ENCODE data around the gene PLCD4. TPM values are rescaled to one million over a fixed set of nuclear protein-coding genes. Genes with fewer than 3 reads are reported as not detected.

PLCD4 gene
- total RNA-seq, 2 donors from 2014 or later, result 0.85 to 0.91 TPM

DNA sequence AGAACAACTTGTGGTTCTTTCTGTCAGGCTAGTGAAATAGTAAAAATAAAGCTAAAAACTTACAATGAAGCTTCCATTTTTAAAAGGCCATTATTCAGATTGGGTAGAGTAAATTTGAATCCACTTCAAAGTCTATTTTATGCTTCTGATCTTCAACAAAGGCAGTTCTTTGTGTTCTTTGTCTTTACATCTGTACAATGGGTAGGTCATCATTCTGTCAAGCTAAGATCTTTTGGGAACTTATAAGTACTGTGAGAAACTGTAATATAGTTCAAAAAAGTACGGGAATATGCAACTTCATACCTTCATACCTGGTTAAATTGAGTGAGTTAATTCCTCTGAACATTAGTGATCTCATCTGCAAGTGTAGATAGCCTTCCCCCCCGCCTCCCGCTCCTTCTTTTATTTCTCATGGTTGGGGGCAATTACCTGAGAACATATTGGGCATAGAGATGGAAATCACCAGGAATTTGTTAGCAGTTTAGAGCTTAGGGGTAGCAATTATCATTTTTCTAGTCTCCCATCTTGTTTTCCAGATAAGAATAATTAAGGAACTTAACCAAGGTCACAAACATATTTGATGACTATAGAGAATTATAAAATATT, 29.3 kb upstream of the PLCD4 start:
- ATAC-seq (no peak), DNase-seq (no peak)
- Mint-ChIP-seq H3K4me1 (peaks cover 18% of the 10 kb centered on the region), H3K27me3 (no peaks in the 10 kb centered on the region), H3K27ac (peak overlapping the region; percentile 24), H3K4me3 (no peak overlapping the region), H3K36me3 (ENCODE audit: low read depth) (peaks cover 2% of the 10 kb centered on the region)
- no peaks in the 10 kb centered on the region for H3K9me3 ChIP-seq (ENCODE audit: control insufficient read depth, low read length, poor library complexity, severe bottlenecking)

DNA sequence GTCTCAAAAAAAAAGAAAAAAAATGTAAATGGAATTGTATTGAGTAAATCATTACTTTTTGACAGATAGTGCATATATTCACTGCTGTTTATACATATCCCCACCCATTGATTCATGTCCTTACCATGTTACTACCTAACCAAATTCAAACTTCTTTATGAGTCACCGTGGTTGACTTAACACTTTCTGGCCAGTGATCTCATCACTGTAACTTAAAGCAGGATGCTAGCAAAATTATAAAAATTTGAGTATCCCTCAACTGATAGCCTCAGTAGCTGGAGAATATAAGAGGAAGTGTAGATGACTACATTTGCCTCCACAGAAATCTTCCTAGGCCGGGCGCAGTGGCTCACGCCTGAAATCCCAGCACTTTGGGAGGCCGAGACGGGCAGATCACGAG, 25.6 kb upstream of the PLCD4 start:
- peaks cover 15% of the 10 kb centered on the region for H3K4me1 Mint-ChIP-seq
- DNase-seq, result no peak
- no peak for ATAC-seq
- H3K9me3 ChIP-seq (ENCODE audit: control insufficient read depth, low read length, poor library complexity, severe bottlenecking), result no peaks in the 10 kb centered on the region
- H3K36me3 Mint-ChIP-seq (ENCODE audit: low read depth), result peaks cover 7% of the 10 kb centered on the region
- H3K27ac Mint-ChIP-seq, result no peak overlapping the region
- H3K27me3 Mint-ChIP-seq, result no peaks in the 10 kb centered on the region
- no peak overlapping the region for H3K4me3 Mint-ChIP-seq

DNA sequence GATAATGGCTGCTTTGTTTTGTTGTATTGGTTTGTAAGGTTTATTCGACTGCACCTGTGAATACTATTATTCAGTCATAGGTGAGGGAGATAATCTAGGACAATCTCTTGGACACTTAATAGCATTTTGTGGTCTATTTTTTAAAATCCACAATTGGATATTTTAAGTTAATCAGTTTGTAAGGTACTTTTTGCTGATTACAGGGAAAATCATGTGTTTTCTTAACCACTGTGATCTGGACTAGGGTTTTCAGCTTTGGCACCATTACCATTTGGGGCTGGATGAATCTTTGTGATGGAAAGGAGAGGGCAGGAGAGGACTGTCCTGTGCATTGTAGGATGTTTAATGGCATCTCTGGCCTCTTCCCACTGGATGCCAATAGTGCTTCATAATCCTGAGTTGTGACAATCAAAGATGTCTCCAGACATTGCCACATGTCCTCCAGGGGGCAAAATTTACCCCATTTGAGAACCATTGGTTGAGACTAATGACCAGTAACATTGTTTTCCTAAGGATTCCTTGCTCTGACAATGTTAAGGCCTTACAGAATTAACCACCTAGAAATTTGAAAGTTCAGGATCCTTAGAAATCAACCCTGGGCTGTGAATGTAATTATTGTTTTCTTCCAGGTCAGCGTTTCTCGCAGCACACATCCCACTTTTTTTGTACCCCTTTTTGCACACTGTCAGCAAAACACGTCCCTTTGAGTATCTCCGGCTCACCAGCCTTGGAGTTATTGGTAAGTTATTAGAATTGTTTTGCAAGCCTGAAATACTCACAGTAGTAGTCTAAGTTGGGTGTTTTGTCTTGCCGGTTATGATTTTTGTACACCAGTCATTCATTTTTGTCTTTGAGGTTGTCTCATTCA, 23.5 kb upstream of the PLCD4 start:
- peaks cover 7% of the 10 kb centered on the region for H3K36me3 Mint-ChIP-seq (ENCODE audit: low read depth)
- DNase-seq (no peak), ATAC-seq (no peak)
- H3K4me3 Mint-ChIP-seq, result no peak overlapping the region
- peak overlapping the region; percentile 60 for H3K27ac Mint-ChIP-seq
- H3K27me3 Mint-ChIP-seq, result no peaks in the 10 kb centered on the region
- no peaks in the 10 kb centered on the region for H3K9me3 ChIP-seq (ENCODE audit: control insufficient read depth, low read length, poor library complexity, severe bottlenecking)
- H3K4me1 Mint-ChIP-seq, result peaks cover 7% of the 10 kb centered on the region

DNA sequence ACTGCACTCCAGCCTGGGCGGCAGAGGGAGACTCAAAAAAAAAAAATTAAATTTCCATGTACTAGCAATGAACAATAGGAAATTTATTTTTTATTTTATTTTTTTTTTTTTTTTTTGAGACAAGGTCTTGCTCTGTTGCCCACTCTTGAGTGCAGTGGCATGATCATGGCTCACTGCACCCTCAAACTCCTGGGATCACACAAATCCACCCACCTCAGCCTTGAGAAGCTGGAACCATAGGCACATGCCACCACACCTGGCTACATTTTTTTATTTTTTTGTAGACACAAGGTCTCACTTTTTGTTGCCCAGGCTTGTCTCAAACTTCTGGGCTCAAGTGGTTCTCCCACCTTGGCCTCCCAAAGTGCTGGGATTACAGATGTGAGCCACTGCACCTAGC, 22.2 kb upstream of the PLCD4 start:
- peaks cover 7% of the 10 kb centered on the region for H3K36me3 Mint-ChIP-seq (ENCODE audit: low read depth)
- H3K4me1 Mint-ChIP-seq, result peaks cover 7% of the 10 kb centered on the region
- no peak overlapping the region for H3K4me3 Mint-ChIP-seq
- no peaks in the 10 kb centered on the region for H3K9me3 ChIP-seq (ENCODE audit: control insufficient read depth, low read length, poor library complexity, severe bottlenecking)
- no peaks in the 10 kb centered on the region for H3K27me3 Mint-ChIP-seq
- ATAC-seq, result no peak
- DNase-seq, result no peak
- no peak overlapping the region for H3K27ac Mint-ChIP-seq

DNA sequence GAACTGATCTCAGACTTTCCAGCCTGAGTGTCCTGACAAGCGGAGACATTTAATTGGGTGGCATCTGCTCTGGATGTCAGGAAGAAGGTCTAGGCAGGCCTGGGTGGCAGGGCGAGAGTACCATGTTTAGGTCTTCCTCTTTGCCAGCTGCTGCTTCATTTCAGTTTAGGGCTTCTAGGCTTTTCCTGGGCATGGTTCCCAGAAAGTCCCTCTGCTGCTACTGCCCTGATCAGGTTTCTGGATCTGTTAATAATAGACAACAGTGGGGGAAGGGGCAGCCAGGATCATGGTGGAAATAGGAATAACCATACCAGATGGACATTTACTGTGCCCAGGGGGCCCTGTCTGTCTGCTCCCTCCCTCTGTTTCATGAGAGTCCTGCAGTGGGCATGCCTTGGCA, 2.3 kb upstream of the PLCD4 start:
- no peaks in the 10 kb centered on the region for H3K36me3 Mint-ChIP-seq (ENCODE audit: low read depth)

DNA sequence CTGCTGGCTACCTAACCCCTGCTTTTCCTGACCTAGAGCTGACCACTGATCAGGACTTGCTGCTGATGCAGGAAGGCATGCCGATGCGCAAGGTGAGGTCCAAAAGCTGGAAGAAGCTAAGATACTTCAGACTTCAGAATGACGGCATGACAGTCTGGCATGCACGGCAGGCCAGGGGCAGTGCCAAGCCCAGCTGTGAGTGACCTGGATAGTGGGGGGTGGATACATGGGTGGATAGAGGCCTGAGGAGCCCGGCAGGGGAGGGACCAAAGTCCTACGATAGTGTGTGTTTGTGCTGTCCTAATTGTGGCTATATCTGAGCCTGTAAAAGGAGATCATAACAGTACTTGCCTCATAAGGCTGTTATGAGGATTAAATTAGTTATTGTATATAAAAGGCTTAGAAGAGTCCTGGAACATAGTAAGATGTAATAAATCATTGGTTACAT, 8.2 kb downstream of the PLCD4 start:
- Mint-ChIP-seq H3K4me3 (no peak overlapping the region), H3K27me3 (peaks cover 10% of the 10 kb centered on the region), H3K4me1 (no peaks in the 10 kb centered on the region), H3K36me3 (ENCODE audit: low read depth) (no peaks in the 10 kb centered on the region), H3K27ac (no peak overlapping the region)
- no peak for DNase-seq
- H3K9me3 ChIP-seq (ENCODE audit: control insufficient read depth, low read length, poor library complexity, severe bottlenecking), result no peaks in the 10 kb centered on the region
- ATAC-seq, result no peak

More for the DNA sequence above, 2.3 kb upstream of the PLCD4 start:
- Mint-ChIP-seq H3K27me3 (peaks cover 31% of the 10 kb centered on the region), H3K27ac (no peak overlapping the region), H3K4me3 (no peak overlapping the region), H3K4me1 (peaks cover 3% of the 10 kb centered on the region)
- DNase-seq (no peak), ATAC-seq (no peak)
- no peaks in the 10 kb centered on the region for H3K9me3 ChIP-seq (ENCODE audit: control insufficient read depth, low read length, poor library complexity, severe bottlenecking)

DNA sequence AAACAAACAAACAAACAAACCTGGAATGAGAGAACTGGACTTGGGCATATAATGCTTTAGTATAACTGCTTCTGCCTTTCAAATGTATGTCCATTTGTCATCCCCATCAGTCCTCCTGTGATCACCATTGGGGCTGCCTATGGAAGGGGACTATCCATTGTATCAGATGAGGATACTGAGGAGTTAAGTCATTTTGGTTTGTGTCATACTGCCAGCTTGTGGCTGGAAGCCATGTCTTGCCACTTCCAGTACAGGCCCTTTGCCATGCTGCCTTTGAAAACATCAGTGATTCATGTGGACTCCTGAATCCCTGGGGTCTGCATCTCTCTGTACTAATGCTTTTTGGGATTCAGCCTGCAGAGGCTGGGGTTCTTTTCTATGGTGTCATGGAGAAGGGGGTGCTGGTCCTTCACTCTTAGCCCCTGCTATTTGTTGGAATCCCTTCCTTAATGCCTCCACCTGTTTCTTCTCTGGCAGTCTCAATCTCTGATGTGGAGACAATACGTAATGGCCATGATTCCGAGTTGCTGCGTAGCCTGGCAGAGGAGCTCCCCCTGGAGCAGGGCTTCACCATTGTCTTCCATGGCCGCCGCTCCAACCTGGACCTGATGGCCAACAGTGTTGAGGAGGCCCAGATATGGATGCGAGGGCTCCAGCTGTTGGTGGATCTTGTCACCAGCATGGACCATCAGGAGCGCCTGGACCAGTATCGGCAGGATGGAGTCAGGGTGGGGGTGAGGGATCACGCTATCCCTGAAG, 10.6 kb downstream of the PLCD4 start:
- no peak for ATAC-seq
- Mint-ChIP-seq H3K27me3 (no peaks in the 10 kb centered on the region), H3K27ac (no peak overlapping the region), H3K4me3 (no peak overlapping the region), H3K4me1 (peaks cover 6% of the 10 kb centered on the region), H3K36me3 (ENCODE audit: low read depth) (no peaks in the 10 kb centered on the region)
- no peaks in the 10 kb centered on the region for H3K9me3 ChIP-seq (ENCODE audit: control insufficient read depth, low read length, poor library complexity, severe bottlenecking)
- DNase-seq, result no peak

DNA sequence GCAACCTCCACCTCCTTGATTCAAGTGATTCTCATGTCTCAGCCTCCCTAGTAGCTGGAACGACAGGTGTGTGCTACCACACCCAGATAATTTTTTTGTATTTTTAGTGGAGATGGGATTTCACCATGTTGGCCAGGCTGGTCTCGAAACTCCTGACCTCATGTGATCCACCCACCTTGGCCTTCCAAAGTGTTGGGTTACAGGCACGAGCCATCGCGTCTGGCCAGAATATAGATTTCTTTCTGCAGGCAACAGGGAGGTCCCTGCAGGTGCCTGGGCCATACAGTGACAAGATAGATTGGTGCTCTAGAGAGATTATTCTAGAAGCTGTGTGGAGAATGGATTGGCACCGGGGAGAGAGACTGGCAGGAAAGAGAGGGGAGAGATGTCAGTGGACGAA, 13.3 kb downstream of the PLCD4 start:
- DNase-seq, result no peak

DNA sequence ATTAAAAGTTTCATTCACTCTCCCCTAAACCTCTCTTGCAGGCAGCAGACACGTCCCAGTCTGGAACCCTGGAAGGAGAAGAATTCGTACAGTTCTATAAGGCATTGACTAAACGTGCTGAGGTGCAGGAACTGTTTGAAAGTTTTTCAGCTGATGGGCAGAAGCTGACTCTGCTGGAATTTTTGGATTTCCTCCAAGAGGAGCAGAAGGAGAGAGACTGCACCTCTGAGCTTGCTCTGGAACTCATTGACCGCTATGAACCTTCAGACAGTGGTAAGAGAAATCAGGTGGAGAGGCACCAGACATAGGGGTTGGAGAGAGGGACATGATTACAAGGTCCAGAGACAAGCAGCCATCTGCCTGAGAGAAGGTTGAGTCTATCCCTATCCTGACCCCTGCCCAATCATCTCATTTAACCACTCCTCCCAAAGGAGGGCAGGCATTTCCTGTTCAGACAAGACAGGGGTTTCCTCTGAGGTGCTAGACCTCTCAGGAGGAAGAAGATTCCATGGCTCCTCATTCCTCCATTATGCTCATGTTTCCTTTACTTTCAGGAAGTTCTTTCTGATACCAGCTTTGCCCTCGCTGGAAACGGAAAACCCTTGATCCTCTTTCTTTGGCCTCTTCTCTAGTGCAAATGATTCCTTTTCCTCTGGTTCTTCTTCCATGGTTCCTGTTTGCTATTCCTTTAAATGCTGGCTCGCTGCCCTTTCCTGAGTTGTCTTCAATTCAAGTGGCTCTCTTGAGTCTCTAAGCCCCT, 15.1 kb downstream of the PLCD4 start:
- Mint-ChIP-seq H3K4me3 (no peak overlapping the region), H3K27ac (no peak overlapping the region), H3K27me3 (no peaks in the 10 kb centered on the region), H3K36me3 (ENCODE audit: low read depth) (no peaks in the 10 kb centered on the region), H3K4me1 (peaks cover 6% of the 10 kb centered on the region)
- DNase-seq (no peak), ATAC-seq (no peak)
- no peaks in the 10 kb centered on the region for H3K9me3 ChIP-seq (ENCODE audit: control insufficient read depth, low read length, poor library complexity, severe bottlenecking)

More for the DNA sequence above, 13.3 kb downstream of the PLCD4 start:
- H3K4me1 Mint-ChIP-seq, result peaks cover 6% of the 10 kb centered on the region
- no peak overlapping the region for H3K4me3 Mint-ChIP-seq
- no peaks in the 10 kb centered on the region for H3K36me3 Mint-ChIP-seq (ENCODE audit: low read depth)
- no peak for ATAC-seq
- no peak overlapping the region for H3K27ac Mint-ChIP-seq
- H3K9me3 ChIP-seq (ENCODE audit: control insufficient read depth, low read length, poor library complexity, severe bottlenecking), result no peaks in the 10 kb centered on the region
- no peaks in the 10 kb centered on the region for H3K27me3 Mint-ChIP-seq

DNA sequence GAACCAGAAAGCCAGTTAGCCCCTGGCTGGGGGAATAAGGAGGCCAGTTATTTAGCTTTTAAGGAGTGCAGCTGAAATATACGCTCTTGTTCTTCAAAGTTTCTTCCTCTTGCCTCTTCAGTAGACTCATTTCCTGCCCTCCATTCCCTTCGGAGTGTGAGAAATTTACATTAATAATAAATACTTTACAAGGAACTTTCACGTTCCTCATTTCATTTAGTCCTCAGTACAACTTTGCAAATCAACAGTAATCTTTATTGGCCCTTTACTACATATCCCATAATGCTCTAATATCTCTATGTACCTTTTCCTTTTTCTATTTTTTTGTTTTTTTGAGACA, 15.6 kb downstream of the PLCD4 start:
- ATAC-seq (no peak), DNase-seq (no peak)
- Mint-ChIP-seq H3K4me3 (no peak overlapping the region), H3K4me1 (peaks cover 6% of the 10 kb centered on the region), H3K36me3 (ENCODE audit: low read depth) (no peaks in the 10 kb centered on the region), H3K27me3 (no peaks in the 10 kb centered on the region), H3K27ac (no peak overlapping the region)
- no peaks in the 10 kb centered on the region for H3K9me3 ChIP-seq (ENCODE audit: control insufficient read depth, low read length, poor library complexity, severe bottlenecking)

DNA sequence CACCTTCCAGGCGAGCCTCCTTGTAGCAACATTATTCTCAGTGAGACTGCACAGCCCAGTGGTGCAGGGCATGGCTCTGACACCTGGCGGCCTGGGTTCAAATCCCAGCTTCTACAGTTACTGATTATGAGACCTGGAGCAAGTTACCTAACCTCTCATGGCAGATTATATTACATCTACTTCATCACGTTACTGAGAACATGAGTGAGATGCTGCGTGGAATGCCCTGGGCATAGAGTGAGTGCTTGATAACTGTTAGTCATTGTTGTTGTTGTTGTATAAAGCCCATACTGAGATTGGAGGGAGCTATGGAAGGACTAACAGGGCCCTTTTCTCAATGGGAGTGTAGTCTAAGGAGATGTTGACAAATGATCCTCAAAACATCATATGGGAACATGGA, 18.7 kb downstream of the PLCD4 start:
- ATAC-seq (no peak), DNase-seq (no peak)
- H3K27ac Mint-ChIP-seq, result no peak overlapping the region
- no peaks in the 10 kb centered on the region for H3K36me3 Mint-ChIP-seq (ENCODE audit: low read depth)
- H3K4me1 Mint-ChIP-seq, result peaks cover 4% of the 10 kb centered on the region
- no peaks in the 10 kb centered on the region for H3K27me3 Mint-ChIP-seq
- H3K4me3 Mint-ChIP-seq, result no peak overlapping the region
- H3K9me3 ChIP-seq (ENCODE audit: control insufficient read depth, low read length, poor library complexity, severe bottlenecking), result no peaks in the 10 kb centered on the region

DNA sequence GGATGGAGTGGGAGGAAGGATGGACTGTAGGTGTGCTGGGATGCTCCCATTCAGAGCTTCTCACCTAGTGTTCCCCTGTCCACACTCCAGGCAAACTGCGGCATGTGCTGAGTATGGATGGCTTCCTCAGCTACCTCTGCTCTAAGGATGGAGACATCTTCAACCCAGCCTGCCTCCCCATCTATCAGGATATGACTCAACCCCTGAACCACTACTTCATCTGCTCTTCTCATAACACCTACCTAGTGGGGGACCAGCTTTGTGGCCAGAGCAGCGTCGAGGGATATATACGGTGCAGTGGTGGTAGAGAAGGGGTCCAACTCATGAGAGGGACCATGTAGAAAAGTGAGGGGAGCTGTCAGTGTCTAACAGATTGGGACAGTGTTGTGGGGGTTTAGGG, 20.2 kb downstream of the PLCD4 start:
- no peak overlapping the region for H3K4me3 Mint-ChIP-seq
- no peaks in the 10 kb centered on the region for H3K9me3 ChIP-seq (ENCODE audit: control insufficient read depth, low read length, poor library complexity, severe bottlenecking)
- no peaks in the 10 kb centered on the region for H3K36me3 Mint-ChIP-seq (ENCODE audit: low read depth)
- DNase-seq (no peak), ATAC-seq (no peak)
- H3K4me1 Mint-ChIP-seq, result peaks cover 4% of the 10 kb centered on the region
- H3K27ac Mint-ChIP-seq, result no peak overlapping the region
- no peaks in the 10 kb centered on the region for H3K27me3 Mint-ChIP-seq

DNA sequence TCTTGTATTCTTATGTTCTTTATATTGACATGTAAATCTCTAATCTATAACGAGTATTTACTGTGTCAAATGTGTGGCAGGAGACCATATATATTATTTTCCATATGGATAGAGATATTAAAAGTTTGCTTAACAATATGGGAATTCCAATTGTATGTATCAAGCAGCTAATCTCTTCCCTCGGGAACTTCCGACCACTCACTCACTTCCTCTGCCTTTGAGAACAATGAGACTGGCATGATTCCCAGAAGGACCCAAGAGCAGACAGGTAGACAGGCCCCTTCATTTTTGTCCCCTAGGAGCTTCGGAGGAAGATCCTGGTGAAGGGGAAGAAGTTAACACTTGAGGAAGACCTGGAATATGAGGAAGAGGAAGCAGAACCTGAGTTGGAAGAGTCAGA, 24.1 kb downstream of the PLCD4 start:
- ATAC-seq (no peak), DNase-seq (no peak)
- no peaks in the 10 kb centered on the region for H3K27me3 Mint-ChIP-seq
- peaks cover 6% of the 10 kb centered on the region for H3K4me1 Mint-ChIP-seq
- no peaks in the 10 kb centered on the region for H3K9me3 ChIP-seq (ENCODE audit: control insufficient read depth, low read length, poor library complexity, severe bottlenecking)
- H3K27ac Mint-ChIP-seq, result no peak overlapping the region
- no peak overlapping the region for H3K4me3 Mint-ChIP-seq
- H3K36me3 Mint-ChIP-seq (ENCODE audit: low read depth), result peaks cover 8% of the 10 kb centered on the region

Data from T-helper 17 cell (primary cell).